IPS DF 4.7 (cell line): ENCODE measurements around the gene MRPS27.

Experiments
- DNase-seq: peaks from one replicate; pipeline ENCODE4 v3.0.0-alpha.2; 2013; ENCODE audit warnings: low spot score; ENCODE audit errors: extremely low read depth

The MRPS27 gene

GRCh38 chr5:72291601-72292000 lies 28.4 kb downstream of the MRPS27 start:
- no peak for DNase-seq

- DNase-seq: no peak
Observed at GRCh38 chr5:72290356-72291133, 29.5 kb downstream of the MRPS27 start.

- no peak for DNase-seq
Observed at GRCh38 chr5:72288924-72289323, 31.1 kb downstream of the MRPS27 start.

- DNase-seq: no peak
Observed at GRCh38 chr5:72286798-72287197, 33.2 kb downstream of the MRPS27 start.

GRCh38 chr5:72285424-72285821 lies 34.6 kb downstream of the MRPS27 start:
- DNase-seq: no peak

GRCh38 chr5:72284559-72285423 lies 35.2 kb downstream of the MRPS27 start:
- DNase-seq: no peak

GRCh38 chr5:72283358-72283757 lies 36.7 kb downstream of the MRPS27 start:
- DNase-seq: no peak

- no peak for DNase-seq
Observed at GRCh38 chr5:72282878-72283277, 37.2 kb downstream of the MRPS27 start.

GRCh38 chr5:72281764-72282499 lies 38.1 kb downstream of the MRPS27 start:
- DNase-seq: no peak

- no peak for DNase-seq
Observed at GRCh38 chr5:72281430-72281763, 38.6 kb downstream of the MRPS27 start.

- DNase-seq: no peak
Observed at GRCh38 chr5:72280581-72281069, 39.4 kb downstream of the MRPS27 start.

GRCh38 chr5:72276219-72276752 lies 43.8 kb downstream of the MRPS27 start:
- DNase-seq: no peak

GRCh38 chr5:72273547-72273946 lies 46.5 kb downstream of the MRPS27 start:
- DNase-seq: no peak

GRCh38 chr5:72272398-72272797 lies 47.6 kb downstream of the MRPS27 start:
- no peak for DNase-seq

GRCh38 chr5:72271702-72272101 lies 48.3 kb downstream of the MRPS27 start:
- no peak for DNase-seq

- DNase-seq: no peak
Observed at GRCh38 chr5:72270037-72270436, 50.0 kb downstream of the MRPS27 start.

- no peak for DNase-seq
Observed at GRCh38 chr5:72269411-72269780, 50.6 kb downstream of the MRPS27 start.

GRCh38 chr5:72268753-72269410 lies 51.2 kb downstream of the MRPS27 start:
- no peak for DNase-seq

GRCh38 chr5:72268260-72268659 lies 51.8 kb downstream of the MRPS27 start:
- no peak for DNase-seq

GRCh38 chr5:72267685-72268084 lies 52.4 kb downstream of the MRPS27 start:
- DNase-seq: no peak

- no peak for DNase-seq
Observed at GRCh38 chr5:72266862-72267261, 53.2 kb downstream of the MRPS27 start.
